GM12878 (cell line): ENCODE results near the gene PCSK6. TPM values are rescaled to one million over a fixed set of nuclear protein-coding genes. Genes with fewer than 3 reads are reported as not detected.

ENCODE experiments used
- ATAC-seq: fragments of 200-7000 bp; cut with Tn5 transposase; 3 replicates; pipeline ENCODE4 v1.9.1; 2020; ENCODE audit warnings: mild to moderate bottlenecking, moderate library complexity
- BruUV-seq: library from RNA; stranded (reverse); fragments of 400-500 nt; replicated peaks from 2 replicates; lab custom pipeline; 2021; lab: Mats Ljungman, UMichigan
- CTCF ChIA-PET: fragments of 300-600 bp; sonication (Branson Sonifier 250); formaldehyde crosslinking; extraction: SDS; loops from one replicate; lab custom pipeline; 2021; ENCODE audit warnings: inconsistent platforms; lab: Yijun Ruan, JAX
- POLR2A ChIA-PET: fragments of 350-600 bp; formaldehyde crosslinking; extraction: SDS; loops from one replicate; lab custom pipeline; 2021; ENCODE audit warnings: inconsistent platforms; lab: Charles Lee
- RAD21 ChIA-PET: fragments of 300-600 bp; sonication (Branson Sonifier 250); formaldehyde crosslinking; loops from one replicate; lab custom pipeline; 2023; ENCODE audit warnings: antibody characterized with exemption; ENCODE audit not compliant: unreplicated experiment; lab: Charles Lee
- SMC1A ChIA-PET: fragments of 300-600 bp; sonication (Branson Sonifier 250); formaldehyde crosslinking; loops from one replicate; lab custom pipeline; 2023; ENCODE audit not compliant: unreplicated experiment, uncharacterized antibody; lab: Charles Lee
- DNase-seq: peaks from one replicate; pipeline ENCODE4 v3.0.0-alpha.2; 2011; ENCODE audit warnings: low read depth, low spot score
- FAIRE-seq: peaks from 3 replicates; lab custom pipeline; 2011; peaks lifted over from hg19 to GRCh38; lab: Jason Lieb, UNC
- H2AFZ ChIP-seq: 2 replicates; pipeline ENCODE4 v1.6.0; 2011; ENCODE audit warnings: low read depth, low read length, control low read depth; ENCODE audit not compliant: control insufficient read depth
- H3K27ac ChIP-seq: 2 replicates; pipeline ENCODE4 v1.5.1; 2011; ENCODE audit warnings: control low read depth; ENCODE audit not compliant: control insufficient read depth, insufficient read depth
- H3K27me3 ChIP-seq, 2 experiments: replicated peaks in 1 of 2; 2 replicates each; pipeline versions ENCODE4 v1.6.0 to v1.6.1; 2011; ENCODE audit warnings: low read length in 1 of 2; ENCODE audit not compliant: control insufficient read depth in 2 of 2, insufficient read depth in 2 of 2
- H3K36me3 ChIP-seq, 2 experiments: 2 replicates each; pipeline ENCODE4 v1.5.1; 2011; ENCODE audit warnings: low read length in 1 of 2; ENCODE audit not compliant: control insufficient read depth in 2 of 2, insufficient read depth in 2 of 2
- H3K4me1 ChIP-seq: 2 replicates; pipeline ENCODE4 v1.6.1; 2011; ENCODE audit warnings: mild to moderate bottlenecking, low read length, moderate library complexity, mixed read lengths; ENCODE audit not compliant: control insufficient read depth, insufficient read depth
- H3K4me2 ChIP-seq: 2 replicates; pipeline ENCODE4 v1.6.0; 2011; ENCODE audit warnings: control low read depth; ENCODE audit not compliant: control insufficient read depth, insufficient read depth
- H3K4me3 ChIP-seq: fragments of 200-600 bp; sonication (generic); 2 replicates; pipeline ENCODE4 v1.5.1; 2016
- H3K79me2 ChIP-seq: 2 replicates; pipeline ENCODE4 v1.6.0; 2011; ENCODE audit warnings: low read length; ENCODE audit not compliant: control insufficient read depth, insufficient read depth
- H3K9ac ChIP-seq: 2 replicates; pipeline ENCODE4 v1.8.0; 2011; ENCODE audit warnings: low read length, control low read depth, mixed read lengths; ENCODE audit not compliant: control insufficient read depth, insufficient read depth
- H3K9me3 ChIP-seq: replicated peaks from 3 replicates; pipeline ENCODE4 v1.5.1; 2011; ENCODE audit warnings: mild to moderate bottlenecking, low read length; ENCODE audit not compliant: control insufficient read depth, insufficient read depth
- H4K20me1 ChIP-seq: 2 replicates; pipeline ENCODE4 v1.6.0; 2011; ENCODE audit not compliant: control insufficient read depth, insufficient read depth
- ELK1 ChIP-seq: IDR thresholded peaks from 2 replicates; pipeline ENCODE4 v1.6.1; 2012; ENCODE audit warnings: low read depth, low read length, improper control_type of control experiment
- ZNF592 ChIP-seq: fragments of 450-650 bp; IDR thresholded peaks from 2 replicates; pipeline ENCODE4 v1.6.1; 2017; ENCODE audit warnings: mild to moderate bottlenecking, moderate library complexity
- WGBS: methylation state at CpG from one replicate; pipeline ENCODE4 v1.1.6; 2016; ENCODE audit warnings: low lambda C conversion rate; ENCODE audit not compliant: insufficient replicate concordance, insufficient coverage; ENCODE audit errors: missing lambda C conversion rate; 5-methylcytosine and 5-hydroxymethylcytosine counted together
- in situ Hi-C: fragments of 300-500 bp; cut with MboI; formaldehyde crosslinking; loops from 9 replicates; pipeline ENCODE4 v1.14.3; 2018; ENCODE audit warnings: mixed read lengths
- intact Hi-C: fragments of 100-400 bp; cut with micrococcal nuclease; formaldehyde crosslinking; loops from one replicate; pipeline ENCODE4 v1.14.2; 2022; ENCODE audit not compliant: unreplicated experiment
- polyA plus RNA-seq, 11 experiments: library from polyadenylated mRNA; depleted of rRNA in 4 of 11; unstranded in 6 of 11; stranded (reverse) in 5 of 11; fragments of >200 nt; fragmentation: Nextera tagmentation in 4 of 11; fragmentation: Illumina TruSeq in 1 of 11; extraction: Ambion mirVana in 4 of 11; extraction: Trizol in 1 of 11; gene quantifications; 1 replicate in 1 of 11; 2 replicates in 10 of 11; pipeline versions ENCODE4 v1.2.1 to v1.2.3, GENCODE V29; 2011 to 2016; ENCODE audit warnings: inconsistent platforms in 2 of 11, missing spikeins in 2 of 11, low read depth in 1 of 11
- total RNA-seq, 4 experiments: library from RNA; depleted of rRNA in 3 of 4; stranded (reverse); fragments of >200 nt in 3 of 4; fragmentation: Illumina TruSeq in 1 of 4; extraction: Trizol in 1 of 4; gene quantifications; 2 replicates each; pipeline versions ENCODE4 v1.2.1 to v1.2.3, GENCODE V29; 2013 to 2021

The PCSK6 gene
- total and polyA plus RNA-seq, 10 of the 15 experiments (the other 5 are each of a cell fraction or from before 2014, with no cell fraction given): 0.19 to 0.67 (median 0.25) TPM; not detected in 4

- no peak overlapping the region for H3K4me3 ChIP-seq
- H3K4me1 ChIP-seq: no peaks in the 10 kb centered on the region
- in situ Hi-C loops: no loop called here
- no TSS peak for BruUV-seq
- RAD21 ChIA-PET: no interaction called here
- SMC1A ChIA-PET: no interaction called here
- no peak overlapping the region for H2AFZ ChIP-seq
- no peaks in the 10 kb centered on the region for H3K9me3 ChIP-seq
- CTCF ChIA-PET: no interaction called here
- WGBS: 35% methylated on average over 20 of the region's 20 CpGs
- DNase-seq (no peak), FAIRE-seq (no peak), ATAC-seq (no peak)
- no peak overlapping the region for H3K4me2 ChIP-seq
- no peaks in the 10 kb centered on the region for H3K36me3 ChIP-seq
- TF ChIP-seq ELK1: no peak
- no peak for TF ChIP-seq ZNF592
- TF ChIP-seq, all 136 proteins: peak for 0
- intact Hi-C loops: no loop called here
- no peaks in the 10 kb centered on the region for H4K20me1 ChIP-seq
- no peaks in the 10 kb centered on the region; a peak in 2 of 4 replicates for H3K27me3 ChIP-seq
- H3K9ac ChIP-seq: no peak overlapping the region
- H3K27ac ChIP-seq: no peak overlapping the region
- H3K79me2 ChIP-seq: no peaks in the 10 kb centered on the region
- POLR2A ChIA-PET: no interaction called here
Measured at GRCh38 chr15:101427606-101428487, 61.7 kb downstream of the PCSK6 start.
